NCI-H2227 treated with DMSO at 0.1 percent for 48 hours (cell line): Measurements from ENCODE around the gene RBFOX1.

Experiments
- DNase-seq: peaks from one replicate; lab custom pipeline; 2025; lab: John Stamatoyannopoulos, UW

RBFOX1 gene

GRCh38 chr16:7334801-7335560 is 2.3 kb downstream of the RBFOX1 start:
- DNase-seq: no peak

GRCh38 chr16:7335991-7336634 is 3.5 kb downstream of the RBFOX1 start:
- no peak for DNase-seq

GRCh38 chr16:7336742-7337141 is 4.1 kb downstream of the RBFOX1 start:
- DNase-seq: no peak

- no peak for DNase-seq
Measured at GRCh38 chr16:7338826-7339225, 6.2 kb downstream of the RBFOX1 start.

GRCh38 chr16:7339700-7340099 is 7.1 kb downstream of the RBFOX1 start:
- no peak for DNase-seq

GRCh38 chr16:7340938-7341337 is 8.3 kb downstream of the RBFOX1 start:
- DNase-seq: no peak

GRCh38 chr16:7342598-7342997 is 10.0 kb downstream of the RBFOX1 start:
- no peak for DNase-seq

GRCh38 chr16:7343243-7343642 is 10.6 kb downstream of the RBFOX1 start:
- DNase-seq: no peak

GRCh38 chr16:7344830-7345780 is 12.5 kb downstream of the RBFOX1 start:
- no peak for DNase-seq

- no peak for DNase-seq
Measured at GRCh38 chr16:7350806-7351205, 18.2 kb downstream of the RBFOX1 start.

- DNase-seq: no peak
Measured at GRCh38 chr16:7351610-7352510, 19.2 kb downstream of the RBFOX1 start.

GRCh38 chr16:7355758-7356157 is 23.1 kb downstream of the RBFOX1 start:
- DNase-seq: no peak

GRCh38 chr16:7361416-7362129 is 28.9 kb downstream of the RBFOX1 start:
- no peak for DNase-seq

- DNase-seq: no peak
Measured at GRCh38 chr16:7362231-7362630, 29.6 kb downstream of the RBFOX1 start.

- peak; percentile 85 for DNase-seq
Measured at GRCh38 chr16:7363422-7364417, 31.1 kb downstream of the RBFOX1 start.

GRCh38 chr16:7366041-7366440 is 33.4 kb downstream of the RBFOX1 start:
- DNase-seq: no peak

- no peak for DNase-seq
Measured at GRCh38 chr16:7366993-7367880, 34.6 kb downstream of the RBFOX1 start.

GRCh38 chr16:7369204-7369603 is 36.6 kb downstream of the RBFOX1 start:
- no peak for DNase-seq

- no peak for DNase-seq
Measured at GRCh38 chr16:7372095-7372494, 39.5 kb downstream of the RBFOX1 start.
